ENCODE measurements around the gene ZBTB18.

ZBTB18 gene

GRCh38 chr1:244054924-244055263 lies 3.8 kb downstream of the ZBTB18 start:
- no peak for TF ChIP-seq BACH2 (CRISPR knock-in tag; IDR thresholded peaks at IDR 0.05; ENCODE audit: borderline replicate concordance)
- TF ChIP-seq TSHZ2 (CRISPR knock-in tag; IDR thresholded peaks at IDR 0.05) = no peak
- TF ChIP-seq ISL1 (CRISPR knock-in tag; IDR thresholded peaks at IDR 0.05) = no peak
- TF ChIP-seq TCF4 (CRISPR knock-in tag; IDR thresholded peaks at IDR 0.05; ENCODE audit: borderline replicate concordance) = no peak
- no peak for TF ChIP-seq ZC3H10 (CRISPR knock-in tag; IDR thresholded peaks at IDR 0.05)
- no peak for TF ChIP-seq ZNF8 (CRISPR knock-in tag; IDR thresholded peaks at IDR 0.05)
- no peak for ATAC-seq

GRCh38 chr1:244056577-244056976 lies 5.5 kb downstream of the ZBTB18 start:
- ATAC-seq = no peak
- TF ChIP-seq ZC3H10 (CRISPR knock-in tag; IDR thresholded peaks at IDR 0.05) = no peak
- TF ChIP-seq PATZ1 (CRISPR knock-in tag; IDR thresholded peaks at IDR 0.05; ENCODE audit: borderline replicate concordance) = no peak
- no peak for TF ChIP-seq ARNTL (CRISPR knock-in tag; IDR thresholded peaks at IDR 0.05; ENCODE audit: borderline replicate concordance, low read depth)
- TF ChIP-seq ZFP3 (CRISPR knock-in tag; IDR thresholded peaks at IDR 0.05) = no peak
- no peak for TF ChIP-seq TSHZ2 (CRISPR knock-in tag; IDR thresholded peaks at IDR 0.05)
- no peak for TF ChIP-seq PPARA (CRISPR knock-in tag; IDR thresholded peaks at IDR 0.05; ENCODE audit: borderline replicate concordance)
- TF ChIP-seq, protein P1, sequence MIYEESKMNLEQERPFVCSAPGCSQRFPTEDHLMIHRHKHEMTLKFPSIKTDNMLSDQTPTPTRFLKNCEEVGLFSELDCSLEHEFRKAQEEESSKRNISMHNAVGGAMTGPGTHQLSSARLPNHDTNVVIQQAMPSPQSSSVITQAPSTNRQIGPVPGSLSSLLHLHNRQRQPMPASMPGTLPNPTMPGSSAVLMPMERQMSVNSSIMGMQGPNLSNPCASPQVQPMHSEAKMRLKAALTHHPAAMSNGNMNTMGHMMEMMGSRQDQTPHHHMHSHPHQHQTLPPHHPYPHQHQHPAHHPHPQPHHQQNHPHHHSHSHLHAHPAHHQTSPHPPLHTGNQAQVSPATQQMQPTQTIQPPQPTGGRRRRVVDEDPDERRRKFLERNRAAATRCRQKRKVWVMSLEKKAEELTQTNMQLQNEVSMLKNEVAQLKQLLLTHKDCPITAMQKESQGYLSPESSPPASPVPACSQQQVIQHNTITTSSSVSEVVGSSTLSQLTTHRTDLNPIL (CRISPR knock-in tag; IDR thresholded peaks at IDR 0.05; ENCODE audit: low read depth) = no peak
- TF ChIP-seq CSDC2 (CRISPR knock-in tag; IDR thresholded peaks at IDR 0.05) = no peak
- no peak for TF ChIP-seq RARB (CRISPR knock-in tag; IDR thresholded peaks at IDR 0.05)
- TF ChIP-seq OSR1 (CRISPR knock-in tag; IDR thresholded peaks at IDR 0.05) = no peak
- no peak for TF ChIP-seq GLIS3 (CRISPR knock-in tag; IDR thresholded peaks at IDR 0.05)
- TF ChIP-seq, protein P2, sequence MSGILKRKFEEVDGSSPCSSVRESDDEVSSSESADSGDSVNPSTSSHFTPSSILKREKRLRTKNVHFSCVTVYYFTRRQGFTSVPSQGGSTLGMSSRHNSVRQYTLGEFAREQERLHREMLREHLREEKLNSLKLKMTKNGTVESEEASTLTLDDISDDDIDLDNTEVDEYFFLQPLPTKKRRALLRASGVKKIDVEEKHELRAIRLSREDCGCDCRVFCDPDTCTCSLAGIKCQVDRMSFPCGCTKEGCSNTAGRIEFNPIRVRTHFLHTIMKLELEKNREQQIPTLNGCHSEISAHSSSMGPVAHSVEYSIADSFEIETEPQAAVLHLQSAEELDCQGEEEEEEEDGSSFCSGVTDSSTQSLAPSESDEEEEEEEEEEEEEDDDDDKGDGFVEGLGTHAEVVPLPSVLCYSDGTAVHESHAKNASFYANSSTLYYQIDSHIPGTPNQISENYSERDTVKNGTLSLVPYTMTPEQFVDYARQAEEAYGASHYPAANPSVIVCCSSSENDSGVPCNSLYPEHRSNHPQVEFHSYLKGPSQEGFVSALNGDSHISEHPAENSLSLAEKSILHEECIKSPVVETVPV (CRISPR knock-in tag; IDR thresholded peaks at IDR 0.05) = no peak

DNA sequence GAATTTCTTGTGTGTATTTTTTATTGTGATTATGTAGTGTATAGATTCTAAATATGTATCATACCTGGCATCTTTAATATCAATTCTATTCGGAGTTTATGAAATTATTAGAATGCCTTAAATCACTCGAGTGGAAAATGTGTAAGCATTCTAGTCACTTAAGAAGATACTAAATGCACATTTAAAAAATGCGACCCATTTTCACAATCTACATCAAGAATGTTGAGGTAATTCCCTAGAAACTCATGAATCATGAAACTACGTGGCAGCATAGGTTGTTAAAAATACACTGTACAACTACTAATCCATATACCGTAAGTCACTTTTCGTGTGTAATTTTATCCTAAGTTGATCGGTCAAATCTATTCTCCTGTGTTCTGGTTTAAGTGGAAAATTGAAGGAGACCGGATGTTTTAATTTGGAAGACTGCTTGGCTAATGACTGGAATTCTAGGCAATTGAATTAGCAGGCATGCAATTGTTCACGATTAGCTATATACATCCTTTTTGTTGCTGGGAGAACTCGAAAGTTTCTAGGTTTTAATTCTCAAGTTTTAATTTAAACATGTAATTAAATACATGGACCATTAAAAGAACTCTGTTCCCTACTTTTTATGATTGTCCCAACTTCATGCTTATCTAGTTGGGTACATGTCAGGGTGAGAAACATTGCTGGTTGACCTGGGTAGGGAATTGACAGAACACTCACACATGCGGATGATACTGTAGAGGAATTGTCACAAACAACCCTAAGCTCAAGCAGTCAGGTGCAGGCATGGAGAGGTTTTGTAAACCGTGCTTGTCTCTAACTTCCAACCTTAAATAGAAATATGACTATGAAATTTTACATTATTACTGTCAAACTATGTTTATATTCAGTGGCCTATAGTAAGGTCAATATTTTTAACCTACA lies 6.6 kb downstream of the ZBTB18 start:
- ATAC-seq = no peak
- TF ChIP-seq TSHZ2 (CRISPR knock-in tag; IDR thresholded peaks at IDR 0.05) = no peak
- TF ChIP-seq CSDC2 (CRISPR knock-in tag; IDR thresholded peaks at IDR 0.05) = no peak
- no peak for TF ChIP-seq ZFP3 (CRISPR knock-in tag; IDR thresholded peaks at IDR 0.05)
- TF ChIP-seq ESRRG (CRISPR knock-in tag; IDR thresholded peaks at IDR 0.05) = no peak
- 0 out of 2 replicates have a peak, but pooled peaks have one; percentile 14 for TF ChIP-seq RARB (CRISPR knock-in tag; IDR thresholded peaks at IDR 0.05)
- no peak; the same call in 1 of the 2 replicates for TF ChIP-seq TOX (CRISPR knock-in tag; IDR thresholded peaks at IDR 0.05; ENCODE audit: borderline replicate concordance)
- no peak for TF ChIP-seq ZNF565 (CRISPR knock-in tag; conservative IDR thresholded peaks at IDR 0.05; ENCODE audit: low read depth)
- no peak for TF ChIP-seq TCF4 (CRISPR knock-in tag; IDR thresholded peaks at IDR 0.05; ENCODE audit: borderline replicate concordance)
- TF ChIP-seq GLIS3 (CRISPR knock-in tag; IDR thresholded peaks at IDR 0.05) = peak; percentile 75; the same call in 1 of the 2 replicates
- 0 out of 2 replicates have a peak, but pooled peaks have one; percentile 14 for TF ChIP-seq ISL1 (CRISPR knock-in tag; IDR thresholded peaks at IDR 0.05)
- TF ChIP-seq PATZ1 (CRISPR knock-in tag; IDR thresholded peaks at IDR 0.05; ENCODE audit: borderline replicate concordance) = peak; percentile 63; the same call in 1 of the 2 replicates
- TF ChIP-seq ZNF8 (CRISPR knock-in tag; IDR thresholded peaks at IDR 0.05) = no peak
- TF ChIP-seq SNAI2 (CRISPR knock-in tag; IDR thresholded peaks at IDR 0.05) = no peak

All from SK-N-SH treated with all-trans-retinoic acid at 6 μM for 48 hours (cell line).